Dermis blood vessel endothelial cell (primary cell): ENCODE measurements around the gene SLC2A6. TPM values are rescaled to one million over a fixed set of nuclear protein-coding genes. Genes with fewer than 3 reads are reported as not detected.

Source experiments
- DNase-seq: peaks from one replicate; pipeline ENCODE4 v3.0.0; 2010
- total RNA-seq: library from RNA; depleted of rRNA; stranded (reverse); fragments of >200 nt; gene quantifications from 2 replicates; pipeline ENCODE4 v1.2.3, GENCODE V29; 2014

The SLC2A6 gene
- total RNA-seq, 1 donor from 2014 or later, result 32.0 TPM

DNA sequence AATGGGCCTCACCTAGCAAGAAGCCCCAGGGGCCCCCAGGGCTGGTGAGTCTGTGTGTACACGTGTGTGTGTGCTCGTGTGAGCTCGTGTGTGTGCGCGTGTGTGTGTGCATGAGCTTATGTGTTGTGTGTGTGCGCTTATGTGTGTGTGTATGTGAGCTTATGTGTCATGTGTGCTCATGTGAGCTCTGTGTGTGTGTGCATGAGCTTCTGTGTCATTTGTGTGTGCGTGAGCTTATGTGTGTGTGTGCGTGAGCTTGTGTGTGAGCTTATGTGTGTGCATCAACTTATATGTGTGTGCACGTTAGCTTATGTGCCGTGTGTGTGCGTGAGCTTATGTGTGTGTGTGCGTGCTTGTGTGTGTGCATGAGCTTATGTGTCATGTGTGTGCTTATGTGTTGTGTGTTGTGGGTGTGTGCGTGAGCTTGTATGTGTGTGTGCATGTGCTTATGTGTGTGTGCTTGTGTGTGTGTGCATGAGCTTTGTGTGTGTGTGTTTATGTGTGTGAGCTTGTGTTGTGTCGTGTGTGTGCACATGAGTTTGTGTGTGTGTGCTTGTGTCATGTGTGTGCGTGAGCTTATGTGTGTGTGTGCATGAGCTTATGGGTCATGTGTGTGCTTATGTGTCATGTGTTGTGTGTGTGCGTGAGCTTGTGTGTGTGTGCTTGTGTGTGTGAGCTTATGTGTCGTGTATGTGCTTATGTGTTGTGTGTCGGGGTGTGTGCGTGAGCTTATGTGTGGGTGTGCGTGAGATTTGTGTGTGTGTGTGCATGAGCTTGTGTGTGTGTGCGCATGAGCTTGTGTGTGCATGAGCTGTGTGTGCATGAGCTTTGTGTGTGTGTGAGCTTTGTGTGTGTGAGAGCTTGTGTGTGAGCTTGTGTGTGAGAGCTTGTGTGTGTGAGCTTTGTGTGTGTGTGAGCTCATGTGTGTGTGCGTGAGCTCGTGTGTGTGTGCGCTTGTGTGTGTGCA is 16.7 kb upstream of the SLC2A6 start:
- no peak for DNase-seq

DNA sequence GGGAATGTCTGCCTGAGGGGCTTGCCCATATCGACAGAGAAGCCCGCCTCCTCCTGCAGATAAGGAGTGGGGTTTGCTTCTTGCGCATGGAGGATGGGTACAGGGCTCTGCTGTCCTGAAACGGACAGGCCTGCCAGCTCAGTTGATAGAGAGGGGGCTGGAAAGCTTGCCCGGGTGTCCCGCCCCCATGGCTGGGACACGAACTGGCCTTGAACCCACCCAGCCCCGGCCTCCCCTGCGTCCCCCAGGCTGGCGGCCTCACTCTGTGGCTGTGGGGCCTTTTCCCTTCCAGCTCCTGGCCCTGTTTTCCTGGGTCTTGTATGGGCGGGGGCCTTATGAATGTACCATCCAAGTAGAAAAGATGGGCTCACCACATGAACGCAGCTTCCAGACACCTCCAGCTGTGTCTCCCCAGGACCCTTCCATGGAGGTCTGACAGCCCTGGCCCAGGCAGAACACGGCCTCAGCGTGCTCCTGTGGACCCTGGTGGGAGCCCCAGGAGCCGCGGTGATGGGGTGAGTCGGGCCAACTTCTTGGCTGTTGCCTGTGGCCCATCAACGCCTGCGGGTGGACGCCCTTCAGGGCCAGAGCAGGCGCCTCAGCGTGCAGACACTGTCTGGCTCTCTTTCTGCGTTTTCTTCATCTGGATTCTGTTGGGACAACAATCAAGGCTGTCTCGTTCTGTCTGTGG is 15.9 kb upstream of the SLC2A6 start:
- no peak for DNase-seq

DNA sequence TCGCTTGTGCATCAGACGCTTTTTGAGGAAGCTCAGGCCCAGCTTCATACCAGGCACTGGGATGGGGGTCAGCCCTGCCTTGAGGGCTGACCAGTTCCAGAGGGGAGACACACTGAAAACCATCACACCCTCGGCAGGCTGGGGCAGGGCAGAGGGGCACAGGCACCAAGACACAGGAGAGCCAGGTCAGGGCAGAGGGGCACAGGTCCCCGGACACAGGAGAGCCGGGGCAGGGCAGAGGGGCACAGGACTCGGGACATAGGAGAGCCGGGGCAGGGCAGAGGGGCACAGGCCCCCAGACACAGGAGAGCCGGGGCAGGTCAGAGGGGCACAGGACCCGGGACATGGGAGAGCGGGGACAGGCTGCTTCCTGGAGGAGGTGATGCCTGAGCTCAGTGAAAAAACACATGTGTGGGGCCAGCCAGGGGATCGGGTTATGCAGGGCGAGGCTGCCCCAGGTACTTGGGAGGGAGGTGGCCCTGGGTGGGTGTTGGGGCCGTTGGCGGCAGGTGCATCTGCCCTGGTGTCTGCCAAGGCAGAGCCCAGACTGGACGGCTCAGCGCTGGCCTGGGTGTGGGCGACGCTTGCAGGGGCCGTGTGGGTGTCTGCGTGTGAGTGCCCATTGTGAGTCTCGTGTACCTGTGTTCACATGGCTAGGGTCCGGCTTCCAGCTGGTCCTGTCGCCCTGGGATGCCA is 15.1 kb upstream of the SLC2A6 start:
- no peak for DNase-seq

DNA sequence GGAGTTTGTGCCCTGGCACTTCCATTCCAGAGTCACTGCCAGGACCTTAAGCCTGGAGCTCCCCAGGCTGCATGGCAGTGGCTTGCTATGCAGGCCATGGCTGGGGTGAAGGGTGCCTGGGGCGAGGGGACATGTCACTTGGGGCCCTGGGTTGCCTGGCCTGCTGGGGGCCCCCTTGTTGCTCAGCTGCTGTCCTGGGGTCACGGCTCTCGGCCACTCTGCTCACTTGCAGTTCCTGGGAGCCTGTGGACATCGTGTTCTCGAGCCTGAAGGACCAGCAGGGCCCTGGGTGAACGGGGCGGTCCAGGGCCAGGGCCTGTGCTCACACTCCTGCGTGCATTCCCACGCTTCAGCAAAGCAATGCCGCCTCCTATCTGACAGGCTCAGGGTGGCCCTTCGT is 14.5 kb upstream of the SLC2A6 start:
- no peak for DNase-seq

GRCh38 chr9:133492061-133493021 is 13.4 kb upstream of the SLC2A6 start:
- DNase-seq, result no peak

DNA sequence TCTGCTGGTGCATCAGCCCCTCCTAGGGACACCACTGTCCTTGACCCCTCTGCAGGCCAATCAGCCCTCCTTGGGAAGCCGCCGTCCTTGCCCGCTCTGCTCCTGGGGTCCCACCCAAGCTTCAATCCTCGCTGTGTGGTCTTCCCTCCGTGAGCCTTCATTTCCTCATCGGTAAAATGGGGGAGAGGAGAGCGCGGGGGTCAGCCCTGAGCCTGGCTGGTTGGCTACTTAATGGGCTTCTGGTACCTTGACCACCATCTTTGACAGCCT is 12.7 kb upstream of the SLC2A6 start:
- DNase-seq, result no peak

DNA sequence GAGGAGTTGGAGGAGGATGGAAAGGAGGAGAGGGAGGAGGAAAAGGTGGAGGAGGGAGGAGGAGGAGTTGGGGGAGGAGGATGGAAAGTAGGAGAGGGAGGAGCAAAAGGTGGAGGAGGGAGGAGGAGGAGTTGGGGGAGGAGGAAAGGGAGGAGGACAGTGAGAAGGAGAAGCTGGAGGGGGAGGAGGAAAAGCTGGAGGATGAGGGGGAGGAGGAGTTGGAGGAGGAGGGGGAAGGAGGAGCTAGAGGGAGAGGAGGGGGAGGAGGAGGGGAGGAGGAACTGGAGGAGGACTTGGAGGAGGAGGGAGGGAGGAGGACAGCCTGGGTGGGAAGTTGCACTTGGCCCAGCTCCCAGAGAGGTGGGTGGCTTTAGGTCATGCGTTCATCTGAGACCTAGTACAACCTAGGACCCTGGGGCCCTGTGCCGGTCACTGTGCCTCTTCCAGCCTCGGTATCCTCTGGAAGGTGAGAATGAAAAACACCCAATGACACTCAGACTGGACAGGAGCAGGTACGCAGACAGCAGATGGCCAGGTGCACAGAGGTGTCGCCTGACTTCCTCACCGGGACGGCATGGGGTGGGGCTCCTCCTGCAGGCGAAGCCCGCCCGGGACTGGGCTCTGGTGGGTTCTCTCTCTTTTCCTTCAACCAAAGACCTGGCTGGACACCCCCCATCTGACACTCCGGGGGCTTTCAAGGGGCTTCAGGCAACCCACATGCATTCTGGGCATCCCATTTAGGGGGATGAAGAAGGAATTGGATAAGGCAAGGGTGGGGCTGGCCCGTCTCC is 12.2 kb upstream of the SLC2A6 start:
- no peak for DNase-seq

GRCh38 chr9:133490201-133490681 is 11.3 kb upstream of the SLC2A6 start:
- DNase-seq, result no peak

- DNase-seq, result no peak
These were observed 10.6 kb upstream of the SLC2A6 start for GRCh38 chr9:133489253-133490190.

GRCh38 chr9:133488686-133489252 is 9.9 kb upstream of the SLC2A6 start:
- no peak for DNase-seq

DNA sequence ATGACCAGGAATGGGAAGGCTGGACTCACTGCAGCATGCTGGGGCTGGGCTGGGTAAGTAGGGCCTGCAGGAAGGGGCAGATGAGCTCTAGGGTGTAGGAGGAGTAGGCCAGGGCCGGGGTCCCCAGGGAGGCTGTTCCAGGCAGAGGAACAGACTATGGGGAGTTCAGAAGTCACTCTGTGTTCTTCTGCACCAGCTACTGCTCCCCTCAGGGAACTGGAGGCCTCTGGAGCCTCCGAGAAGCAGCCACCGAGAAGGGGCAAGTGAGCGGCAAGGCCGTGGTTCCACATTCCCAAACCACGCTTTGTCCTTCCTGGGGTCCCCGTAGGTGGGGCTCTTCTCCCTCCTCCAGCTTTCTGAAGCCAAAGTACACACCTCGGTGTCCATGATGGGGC is 8.4 kb upstream of the SLC2A6 start:
- no peak for DNase-seq

DNA sequence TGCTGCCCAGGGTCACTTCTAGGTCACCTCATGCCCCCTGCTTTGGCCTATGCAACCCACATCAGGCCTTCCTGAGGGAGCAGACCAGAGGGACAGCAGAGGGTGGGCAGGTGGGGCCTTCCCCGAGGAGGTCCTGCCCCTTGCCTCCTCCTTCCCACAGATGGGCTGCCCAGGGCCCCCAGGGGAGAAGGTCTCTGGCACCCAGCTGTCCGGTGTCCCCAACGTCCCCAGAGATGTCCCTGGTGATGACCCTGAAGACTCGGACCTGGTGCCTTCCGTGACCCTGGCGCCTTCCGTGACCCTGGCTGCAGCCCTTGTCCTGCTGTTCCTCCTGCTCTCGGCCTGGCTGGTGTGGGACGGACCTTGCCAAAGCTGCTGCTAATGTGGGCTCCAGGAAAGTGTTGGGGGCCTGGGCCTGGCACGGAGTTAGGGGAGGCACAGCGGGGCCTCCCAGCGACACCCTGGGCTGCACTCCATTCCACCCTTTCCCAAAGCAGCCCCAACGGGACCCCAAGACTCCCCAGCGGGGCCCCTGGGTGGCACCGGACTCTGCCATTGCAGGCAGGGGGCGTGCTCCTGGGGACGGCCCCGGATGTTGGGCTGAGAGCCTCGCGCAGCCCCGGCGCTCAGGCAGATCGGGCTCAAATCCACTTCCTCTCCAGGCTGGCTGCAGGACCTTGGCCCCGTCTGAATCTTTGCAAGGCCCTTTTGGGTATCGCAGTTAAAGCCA is 6.8 kb upstream of the SLC2A6 start:
- DNase-seq, result no peak

DNA sequence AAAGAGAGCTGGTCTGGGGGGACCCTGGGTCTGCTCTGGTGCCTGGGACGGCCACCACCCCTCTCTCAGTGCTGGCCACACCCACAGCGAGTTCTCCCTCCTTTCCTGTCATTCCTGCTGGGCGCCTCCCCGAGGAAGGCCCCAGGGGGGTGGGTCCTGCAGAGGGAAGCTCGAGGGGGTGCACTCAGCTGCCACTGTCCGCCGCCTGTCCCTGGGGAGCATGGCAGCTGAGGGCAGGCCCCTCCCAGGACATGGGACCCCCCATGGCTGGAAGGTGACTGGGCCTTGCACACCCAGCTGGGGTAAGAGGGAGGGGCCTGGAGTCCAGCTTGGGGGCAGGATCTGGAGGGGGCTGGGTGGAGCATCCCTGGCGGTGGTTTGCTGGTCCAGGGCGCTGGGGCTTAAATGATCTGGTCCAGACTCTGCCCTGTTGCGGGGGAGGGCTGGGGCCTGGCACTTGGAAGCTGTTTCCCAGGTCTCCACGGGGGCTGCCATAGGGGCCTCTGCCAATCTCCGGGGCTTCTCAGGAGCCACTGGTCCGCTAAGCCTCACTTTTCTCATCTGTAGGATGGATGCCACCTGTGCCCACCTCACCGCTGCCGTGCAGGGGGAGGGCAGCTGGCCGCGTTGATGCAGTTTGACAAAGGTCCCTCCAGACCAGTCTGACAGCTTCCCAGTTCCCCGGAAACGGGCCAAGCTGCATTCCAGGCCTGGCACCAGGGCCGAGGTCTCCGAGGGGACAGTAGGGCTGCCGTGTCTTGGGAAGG is 6.0 kb upstream of the SLC2A6 start:
- no peak for DNase-seq

- no peak for DNase-seq
These were observed 4.7 kb upstream of the SLC2A6 start for GRCh38 chr9:133483611-133484010.

- peak; percentile 67 for DNase-seq
These were observed 678 bp downstream of the SLC2A6 start for GRCh38 chr9:133477992-133478850.

DNA sequence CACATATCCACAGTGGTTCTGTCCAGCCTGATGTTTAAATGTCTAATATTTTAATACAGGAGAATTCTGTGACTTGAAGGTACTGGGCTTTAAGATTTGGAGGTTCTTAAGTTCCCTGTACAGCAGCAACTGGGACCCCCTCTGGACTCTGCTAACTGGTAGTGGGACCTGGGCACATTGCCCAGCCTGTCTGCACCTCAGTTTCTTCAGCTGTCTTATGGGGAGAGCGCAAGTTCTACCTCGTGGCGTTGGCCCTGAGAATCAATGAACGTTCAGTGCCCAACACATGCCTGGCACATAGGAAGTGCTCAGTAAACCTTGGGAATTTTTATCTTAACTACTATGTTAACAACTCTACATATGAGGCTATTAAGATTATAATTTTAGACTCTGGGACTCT is 1.4 kb downstream of the SLC2A6 start:
- DNase-seq, result no peak

GRCh38 chr9:133476941-133477340 is 2.0 kb downstream of the SLC2A6 start:
- no peak for DNase-seq
